GM12892 (cell line): ENCODE measurements around the gene LIN7B.

Experiments used
- POLR2A ChIP-seq: IDR thresholded peaks from 2 replicates; pipeline ENCODE4 v1.6.1; 2011; ENCODE audit warnings: low read depth, low read length, control low read depth
- POLR2AphosphoS5 ChIP-seq: IDR thresholded peaks from 2 replicates; pipeline ENCODE4 v1.6.1; 2011; ENCODE audit warnings: low read depth, low read length, control low read depth

- TF ChIP-seq POLR2AphosphoS5 = no peak
- TF ChIP-seq POLR2A = no peak
Measured at GRCh38 chr19:49125025-49125731, 11.0 kb downstream of the LIN7B start.
